ENCODE data around the gene TMTC4. TPM values are rescaled to one million over a fixed set of nuclear protein-coding genes. Genes with fewer than 3 reads are reported as not detected.

Gene TMTC4
- total RNA-seq, 1 donor from 2014 or later = 59.4 TPM

DNA sequence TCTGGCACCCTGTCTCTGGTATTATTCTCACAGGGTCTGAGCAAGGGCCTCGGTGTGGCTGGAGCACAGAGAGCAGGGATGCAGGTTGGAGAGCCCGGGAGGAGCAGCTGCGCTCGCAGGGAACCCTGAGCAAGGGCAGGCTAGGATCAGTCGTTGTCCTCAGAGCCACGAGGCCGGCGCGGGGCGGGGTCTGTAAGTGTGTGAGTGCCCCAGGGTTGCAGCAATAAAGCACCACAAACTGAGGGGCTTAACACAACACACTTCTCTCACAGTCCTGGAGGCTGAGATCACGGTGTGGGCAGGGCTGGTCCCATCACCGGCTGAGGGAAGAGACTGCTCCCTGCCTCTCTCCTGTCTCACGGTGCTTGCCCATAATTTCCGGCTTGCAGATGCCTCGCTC lies 47.5 kb downstream of the TMTC4 start:
- no peak overlapping the region for H3K27ac ChIP-seq

DNA sequence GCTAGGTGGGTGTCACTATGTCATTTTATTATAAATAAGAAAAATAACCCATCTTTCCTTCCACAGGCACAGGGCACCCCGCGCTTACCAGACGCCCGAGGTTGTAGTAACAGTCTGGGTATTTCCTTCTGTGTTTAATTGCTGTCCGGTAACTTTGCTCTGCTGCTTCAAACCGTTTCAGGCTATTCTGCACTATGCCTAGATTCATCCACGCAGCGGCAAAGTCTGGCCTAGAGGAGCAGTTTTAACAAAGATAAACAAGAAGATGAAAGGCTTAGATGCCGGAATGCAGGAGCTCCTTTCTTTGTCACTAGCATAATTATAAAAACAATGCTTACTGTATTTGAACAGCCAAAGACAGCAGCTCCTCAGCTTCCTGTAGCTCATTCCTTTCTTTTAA lies 49.1 kb downstream of the TMTC4 start:
- Mint-ChIP-seq H3K27me3 (ENCODE audit: insufficient read depth, low read depth) (no peaks in the 10 kb centered on the region), H3K36me3 (peaks cover 73% of the 10 kb centered on the region), H3K9me3 (peaks cover 10% of the 10 kb centered on the region), H3K4me3 (no peak overlapping the region), H3K27ac (no peak overlapping the region), H3K4me1 (peaks cover 11% of the 10 kb centered on the region)
- Histone ChIP-seq H3K9me3 (ENCODE audit: low read depth) (no peaks in the 10 kb centered on the region), H4K20me1 (ENCODE audit: low read depth) (no peaks in the 10 kb centered on the region), H3F3A (ENCODE audit: low read depth) (no peaks in the 10 kb centered on the region), H2AFZ (replicated peaks) (no peak overlapping the region), H3K79me2 (ENCODE audit: low read depth) (no peaks in the 10 kb centered on the region), H3K4me3 (no peak overlapping the region), H3K27ac (no peak overlapping the region), H3K4me2 (no peak overlapping the region), H3K9ac (no peak overlapping the region), H3K27me3 (no peaks in the 10 kb centered on the region), H3K4me1 (peaks cover 5% of the 10 kb centered on the region), H3K36me3 (peaks cover 8% of the 10 kb centered on the region)
- TF ChIP-seq, protein P1, sequence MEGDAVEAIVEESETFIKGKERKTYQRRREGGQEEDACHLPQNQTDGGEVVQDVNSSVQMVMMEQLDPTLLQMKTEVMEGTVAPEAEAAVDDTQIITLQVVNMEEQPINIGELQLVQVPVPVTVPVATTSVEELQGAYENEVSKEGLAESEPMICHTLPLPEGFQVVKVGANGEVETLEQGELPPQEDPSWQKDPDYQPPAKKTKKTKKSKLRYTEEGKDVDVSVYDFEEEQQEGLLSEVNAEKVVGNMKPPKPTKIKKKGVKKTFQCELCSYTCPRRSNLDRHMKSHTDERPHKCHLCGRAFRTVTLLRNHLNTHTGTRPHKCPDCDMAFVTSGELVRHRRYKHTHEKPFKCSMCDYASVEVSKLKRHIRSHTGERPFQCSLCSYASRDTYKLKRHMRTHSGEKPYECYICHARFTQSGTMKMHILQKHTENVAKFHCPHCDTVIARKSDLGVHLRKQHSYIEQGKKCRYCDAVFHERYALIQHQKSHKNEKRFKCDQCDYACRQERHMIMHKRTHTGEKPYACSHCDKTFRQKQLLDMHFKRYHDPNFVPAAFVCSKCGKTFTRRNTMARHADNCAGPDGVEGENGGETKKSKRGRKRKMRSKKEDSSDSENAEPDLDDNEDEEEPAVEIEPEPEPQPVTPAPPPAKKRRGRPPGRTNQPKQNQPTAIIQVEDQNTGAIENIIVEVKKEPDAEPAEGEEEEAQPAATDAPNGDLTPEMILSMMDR (IDR thresholded peaks at IDR 0.05) = no peak
- DNase-seq (ENCODE audit: low spot score) = no peak

More for the DNA sequence above, 47.5 kb downstream of the TMTC4 start:
- H3K27me3 ChIP-seq = no peaks in the 10 kb centered on the region
- no peaks in the 10 kb centered on the region for H3K79me2 ChIP-seq (ENCODE audit: low read depth)
- H3F3A ChIP-seq (ENCODE audit: low read depth) = no peaks in the 10 kb centered on the region
- H3K4me1 ChIP-seq = peaks cover 16% of the 10 kb centered on the region
- H2AFZ ChIP-seq (replicated peaks) = no peak overlapping the region
- H3K9me3 ChIP-seq (ENCODE audit: low read depth) = no peaks in the 10 kb centered on the region
- no peak overlapping the region for H3K4me2 ChIP-seq
- H3K4me3 ChIP-seq = no peak overlapping the region
- peaks cover 4% of the 10 kb centered on the region for H3K9me3 Mint-ChIP-seq
- H3K4me1 Mint-ChIP-seq = peaks cover 25% of the 10 kb centered on the region
- H3K36me3 ChIP-seq = peaks cover 8% of the 10 kb centered on the region
- no peak for DNase-seq (ENCODE audit: low spot score)
- H3K9ac ChIP-seq = no peak overlapping the region
- H3K4me3 Mint-ChIP-seq = no peak overlapping the region
- peaks cover 59% of the 10 kb centered on the region for H3K36me3 Mint-ChIP-seq
- H3K27ac Mint-ChIP-seq = no peak overlapping the region
- no peaks in the 10 kb centered on the region for H3K27me3 Mint-ChIP-seq (ENCODE audit: insufficient read depth, low read depth)
- H4K20me1 ChIP-seq (ENCODE audit: low read depth) = peaks cover 7% of the 10 kb centered on the region
- TF ChIP-seq, protein P1 (IDR thresholded peaks at IDR 0.05) = no peak
- no peak for TF ChIP-seq EZH2 (IDR thresholded peaks at IDR 0.05)
- TF ChIP-seq EZH2phosphoT487 (IDR thresholded peaks at IDR 0.05) = no peak

DNA sequence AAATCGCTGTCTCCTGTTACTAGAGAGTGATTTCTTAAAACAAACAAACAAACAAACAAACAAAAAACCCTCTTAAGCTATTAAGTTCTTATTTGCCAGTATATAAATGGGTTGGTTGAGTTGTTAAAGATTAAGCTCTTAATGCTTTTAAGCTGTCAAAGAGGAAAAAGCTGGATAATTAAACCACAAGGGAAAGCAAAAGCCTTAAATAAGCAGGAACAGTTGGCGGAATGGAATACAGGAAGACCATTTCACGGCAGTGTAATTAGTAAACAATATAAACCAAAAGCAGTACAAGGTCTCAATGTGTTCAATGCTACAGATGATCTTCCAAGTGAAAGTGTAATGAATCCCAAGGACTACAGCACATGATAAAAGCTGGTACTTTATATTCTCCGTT lies 53.8 kb downstream of the TMTC4 start:
- Histone ChIP-seq H3K9ac (no peak overlapping the region), H4K20me1 (ENCODE audit: low read depth) (no peaks in the 10 kb centered on the region), H3K27ac (no peak overlapping the region), H2AFZ (replicated peaks) (no peak overlapping the region), H3K9me3 (ENCODE audit: low read depth) (peaks cover 9% of the 10 kb centered on the region), H3K36me3 (peaks cover 12% of the 10 kb centered on the region), H3F3A (ENCODE audit: low read depth) (no peaks in the 10 kb centered on the region), H3K27me3 (no peaks in the 10 kb centered on the region), H3K4me2 (no peak overlapping the region), H3K4me1 (no peaks in the 10 kb centered on the region), H3K79me2 (ENCODE audit: low read depth) (no peaks in the 10 kb centered on the region), H3K4me3 (no peak overlapping the region)
- DNase-seq (ENCODE audit: low spot score) = no peak
- Mint-ChIP-seq H3K4me1 (no peaks in the 10 kb centered on the region), H3K27me3 (ENCODE audit: insufficient read depth, low read depth) (no peaks in the 10 kb centered on the region), H3K9me3 (peaks cover 41% of the 10 kb centered on the region), H3K36me3 (peaks cover 65% of the 10 kb centered on the region), H3K27ac (no peak overlapping the region), H3K4me3 (no peak overlapping the region)
- TF ChIP-seq EZH2 (IDR thresholded peaks at IDR 0.05) = no peak
- TF ChIP-seq EZH2phosphoT487 (IDR thresholded peaks at IDR 0.05) = no peak
- TF ChIP-seq, protein P1 (IDR thresholded peaks at IDR 0.05) = no peak
